IPS-NIHi7 (cell line): Measurements from ENCODE around the gene CHMP5.

Experiments used
- DNase-seq: peaks from one replicate; pipeline ENCODE4 v3.0.0; 2012; ENCODE audit warnings: mixed read lengths; ENCODE audit errors: extremely low spot score

CHMP5 gene

GRCh38 chr9:33264473-33265177 is at the start of gene CHMP5, which contains the start of gene BAG1:
Gene CHMP5, plus strand, starts transcription at chr9:33265049. Its CDS starts 30 bp downstream, at chr9:33265079.
Gene BAG1, minus strand, starts transcription at chr9:33264708.
- DNase-seq, result peak; percentile 99

GRCh38 chr9:33220681-33221567 is 43.9 kb upstream of the CHMP5 start:
- DNase-seq, result no peak

DNA sequence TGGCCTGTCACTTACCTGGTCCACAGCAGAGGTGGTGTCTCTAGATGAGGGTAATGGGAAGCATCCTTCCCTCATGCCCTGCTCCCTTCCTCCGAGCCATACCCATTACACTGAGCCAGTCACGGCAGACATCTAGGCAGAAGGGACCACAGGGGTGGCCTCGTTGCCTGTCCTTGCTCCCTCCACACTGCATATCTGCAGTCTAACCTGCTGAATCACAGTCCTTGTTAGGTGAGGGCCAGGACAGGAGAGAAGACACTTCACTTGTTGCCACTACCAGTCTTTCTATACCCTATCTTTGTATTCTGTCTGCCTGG is 43.3 kb upstream of the CHMP5 start:
- no peak for DNase-seq

DNA sequence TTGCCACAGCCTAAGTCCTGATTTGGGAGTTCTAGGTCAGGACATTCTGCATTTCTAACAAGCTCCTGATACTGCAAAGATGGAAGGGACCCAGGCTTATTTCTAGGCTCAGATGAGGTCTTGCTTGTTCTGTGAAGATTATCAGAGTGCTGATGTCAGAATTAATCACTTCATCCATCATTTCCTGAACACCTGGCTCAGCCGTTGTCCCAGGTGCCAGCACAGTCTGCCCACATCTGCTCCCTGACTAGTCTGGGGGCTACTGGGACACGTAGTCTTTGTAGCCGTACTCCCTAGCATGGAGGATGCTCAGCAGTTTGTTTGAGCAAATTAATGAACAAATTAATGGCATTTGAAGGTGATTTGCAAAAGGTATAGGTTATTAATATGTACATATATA is 42.8 kb upstream of the CHMP5 start:
- DNase-seq, result no peak

DNA sequence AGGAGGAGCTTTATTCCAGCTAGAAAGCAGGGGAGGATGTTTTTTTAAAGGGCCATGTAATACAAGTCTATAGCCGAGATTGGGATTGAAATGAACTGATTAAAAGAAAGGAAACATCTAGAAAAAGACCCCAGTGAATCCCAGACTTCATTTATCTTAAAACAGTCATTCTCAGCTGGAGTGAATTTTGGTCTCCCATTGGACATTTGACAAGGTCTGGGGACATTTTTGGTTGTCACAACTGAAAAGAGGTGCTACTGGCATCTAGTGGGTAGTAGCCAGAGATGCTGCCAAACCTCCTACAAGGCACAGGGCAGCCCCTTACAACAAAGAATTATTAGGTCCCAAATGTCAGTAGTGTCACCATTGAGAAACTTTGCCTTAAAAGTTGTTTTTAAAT is 41.2 kb upstream of the CHMP5 start:
- no peak for DNase-seq

DNA sequence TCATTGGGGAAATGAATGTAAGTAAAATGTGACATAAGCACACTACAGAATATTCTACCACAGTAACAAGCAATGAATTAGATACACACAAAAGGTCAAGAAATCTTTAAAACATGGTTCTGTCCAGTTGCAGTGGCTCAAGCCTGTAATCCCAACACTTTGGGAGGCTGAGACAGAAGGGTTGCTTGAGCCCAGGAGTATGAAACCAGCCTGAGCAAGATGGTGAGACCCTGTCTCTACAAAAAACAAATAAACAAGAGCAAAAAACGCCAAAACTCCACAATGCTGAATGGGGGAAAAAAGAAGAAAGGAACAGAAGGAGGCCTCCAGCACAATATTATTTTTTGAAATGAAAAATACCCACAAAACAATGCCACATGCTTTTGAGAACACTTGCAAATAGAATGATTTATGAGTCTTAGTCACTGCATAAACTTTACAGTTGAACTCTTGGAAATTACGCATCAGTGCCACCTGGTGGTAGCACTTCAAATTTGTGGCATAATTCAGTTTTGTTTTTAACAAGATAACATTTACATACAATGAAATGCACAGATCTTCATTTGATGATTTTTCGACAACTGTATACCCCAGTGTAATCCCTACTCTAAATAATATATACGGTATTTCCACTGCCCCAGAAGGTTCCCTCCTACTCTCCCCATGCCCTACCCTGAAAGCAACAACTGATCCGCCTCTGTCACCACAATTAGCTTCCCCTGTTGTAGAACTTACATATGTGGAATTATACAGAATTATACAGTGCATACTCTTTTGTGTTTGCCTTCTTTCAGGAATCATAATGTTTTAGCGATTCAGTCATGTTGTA is 39.3 kb upstream of the CHMP5 start:
- no peak for DNase-seq

DNA sequence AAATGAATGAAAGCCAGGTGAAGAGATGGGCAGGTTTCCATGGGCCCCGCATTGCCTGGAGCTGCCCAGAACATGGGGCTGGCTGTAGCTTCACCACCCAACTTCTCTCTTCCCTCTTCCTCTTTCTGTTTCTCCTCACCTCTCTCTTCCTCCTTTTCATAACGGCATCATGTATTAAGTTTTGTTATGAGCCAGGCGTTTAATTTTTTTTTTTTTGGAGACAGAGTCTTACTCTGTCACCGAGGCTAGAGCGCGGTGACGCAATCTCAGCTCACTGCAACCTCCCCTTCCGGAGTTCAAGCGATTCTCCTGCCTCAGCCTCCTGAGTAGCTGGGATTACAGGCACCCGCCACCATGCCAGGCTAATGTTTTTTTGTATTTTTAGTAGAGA is 37.8 kb upstream of the CHMP5 start:
- no peak for DNase-seq

DNA sequence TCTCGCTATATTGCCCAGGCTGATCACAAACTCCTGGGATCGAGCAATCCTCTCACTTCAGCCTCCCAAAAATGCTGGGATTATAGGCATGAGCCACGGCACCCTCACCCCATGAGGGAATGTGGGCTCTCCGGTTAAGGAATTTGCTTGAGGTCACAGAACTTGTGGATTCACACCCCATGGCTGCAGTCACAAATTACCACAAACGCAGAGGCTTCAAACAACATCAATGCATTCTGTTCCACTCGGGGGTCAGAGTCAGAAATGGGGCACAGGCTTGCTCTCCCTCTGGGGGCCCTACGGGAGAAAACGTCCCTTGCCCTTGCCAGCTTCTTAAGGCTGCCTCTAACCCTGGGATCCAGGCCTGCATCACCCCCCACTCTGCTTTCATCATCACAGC is 37.1 kb upstream of the CHMP5 start:
- DNase-seq, result no peak

GRCh38 chr9:33228606-33229005 is 36.2 kb upstream of the CHMP5 start:
- no peak for DNase-seq

DNA sequence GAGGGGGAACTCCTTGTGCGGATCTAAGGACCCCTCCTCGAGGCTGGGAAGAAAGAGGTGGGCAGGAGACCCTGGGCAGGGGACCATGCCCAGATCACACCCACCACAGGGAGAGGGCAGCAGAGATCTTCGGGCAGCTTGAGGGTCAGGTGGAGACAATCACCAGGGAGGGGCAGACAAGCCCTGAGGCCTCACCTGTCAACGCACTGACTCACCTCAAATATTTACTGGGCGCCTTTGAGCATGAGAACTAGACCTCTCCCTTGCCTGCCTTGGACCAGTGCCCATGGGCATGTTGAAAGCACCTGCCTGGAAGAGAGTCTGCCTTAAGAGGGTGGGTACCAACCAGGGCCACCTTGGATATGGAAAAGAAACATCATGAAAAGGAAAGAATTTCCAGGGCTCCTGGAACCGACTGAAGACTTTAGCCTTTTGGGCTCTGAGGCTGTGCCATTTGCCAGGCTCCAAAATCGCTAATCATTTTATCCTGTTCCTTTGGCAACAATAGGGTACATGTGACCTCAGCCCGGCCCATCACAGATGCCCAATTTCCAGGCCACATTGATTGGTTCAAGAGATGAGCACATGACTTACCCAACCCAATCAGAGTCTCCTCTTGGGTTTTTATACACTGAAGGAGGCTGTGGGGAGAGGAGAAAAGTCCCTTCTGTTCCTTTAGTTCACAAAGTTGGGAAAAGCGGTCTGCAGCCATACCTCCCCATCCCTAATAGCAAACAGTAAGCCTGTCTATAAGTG is 35.3 kb upstream of the CHMP5 start:
- peak; percentile 60 for DNase-seq

GRCh38 chr9:33230756-33231622 is 33.9 kb upstream of the CHMP5 start:
- DNase-seq, result no peak

DNA sequence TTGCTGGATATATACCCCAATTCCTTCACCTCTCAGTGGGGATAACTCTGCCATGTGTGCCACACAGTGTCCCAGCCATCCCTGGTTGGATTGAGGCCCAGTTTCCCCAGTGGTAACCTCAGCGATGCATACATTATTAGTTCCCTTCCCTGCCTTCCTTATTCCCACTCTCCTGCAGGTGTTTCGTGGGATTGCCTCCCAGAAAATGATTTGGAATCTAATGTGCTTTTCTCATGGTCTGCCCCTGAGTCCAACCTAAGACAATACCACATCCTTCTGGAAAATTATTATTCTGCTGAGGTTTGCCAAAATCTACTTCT is 33.3 kb upstream of the CHMP5 start:
- DNase-seq, result no peak

DNA sequence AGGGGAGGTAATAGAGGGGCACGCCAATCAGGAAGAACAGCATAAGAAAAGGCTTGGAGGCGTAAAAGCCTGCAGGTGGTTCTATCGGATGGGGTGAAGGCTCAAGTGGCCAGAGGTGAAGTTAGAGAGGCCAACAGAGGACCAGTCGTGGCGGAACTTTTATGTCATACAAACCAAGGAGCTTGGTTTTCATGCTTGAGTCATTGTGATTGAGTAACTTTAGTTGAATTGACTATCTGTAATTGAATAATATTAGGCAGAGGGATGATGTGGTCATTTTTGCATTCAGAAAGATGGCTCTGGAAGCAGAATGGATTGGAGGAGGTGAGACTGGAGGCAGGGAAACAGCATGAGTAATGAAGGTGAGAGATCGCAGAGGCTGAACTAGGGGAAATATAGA is 32.0 kb upstream of the CHMP5 start:
- DNase-seq, result no peak

DNA sequence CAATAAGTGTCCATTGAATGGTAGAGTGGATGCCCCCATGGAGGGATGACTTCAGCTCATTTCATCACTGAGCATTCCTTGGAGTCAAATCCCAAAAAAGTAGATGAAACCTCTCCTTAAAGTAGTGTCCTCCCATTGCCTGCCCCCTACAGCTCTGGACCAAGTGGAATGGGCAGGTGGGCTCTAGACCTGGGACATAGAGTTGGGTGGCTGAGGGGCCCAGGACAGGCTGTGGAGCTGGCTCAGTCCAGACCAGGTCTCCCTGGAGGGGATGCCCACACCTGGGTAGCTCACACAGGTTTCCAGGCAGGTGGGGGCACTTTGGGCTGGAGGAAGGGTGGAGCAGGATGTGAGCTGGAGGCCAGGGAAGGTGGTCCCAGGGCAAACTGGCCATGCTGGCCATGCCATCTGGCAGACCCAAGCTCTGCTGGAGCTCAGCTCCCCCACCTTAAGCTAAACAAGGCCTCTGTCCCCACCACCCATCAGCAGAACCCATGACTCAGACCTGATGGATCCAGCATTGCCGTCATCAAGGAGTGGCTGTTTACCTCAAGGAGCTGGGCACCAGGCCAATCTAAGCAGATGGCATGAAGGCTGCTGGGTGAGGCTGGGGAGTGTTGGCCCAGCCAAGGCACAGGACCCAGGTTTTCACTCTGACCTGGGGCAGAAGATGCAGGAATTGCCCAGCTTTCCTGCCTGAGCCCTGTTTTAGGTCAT is 31.1 kb upstream of the CHMP5 start:
- DNase-seq, result no peak

DNA sequence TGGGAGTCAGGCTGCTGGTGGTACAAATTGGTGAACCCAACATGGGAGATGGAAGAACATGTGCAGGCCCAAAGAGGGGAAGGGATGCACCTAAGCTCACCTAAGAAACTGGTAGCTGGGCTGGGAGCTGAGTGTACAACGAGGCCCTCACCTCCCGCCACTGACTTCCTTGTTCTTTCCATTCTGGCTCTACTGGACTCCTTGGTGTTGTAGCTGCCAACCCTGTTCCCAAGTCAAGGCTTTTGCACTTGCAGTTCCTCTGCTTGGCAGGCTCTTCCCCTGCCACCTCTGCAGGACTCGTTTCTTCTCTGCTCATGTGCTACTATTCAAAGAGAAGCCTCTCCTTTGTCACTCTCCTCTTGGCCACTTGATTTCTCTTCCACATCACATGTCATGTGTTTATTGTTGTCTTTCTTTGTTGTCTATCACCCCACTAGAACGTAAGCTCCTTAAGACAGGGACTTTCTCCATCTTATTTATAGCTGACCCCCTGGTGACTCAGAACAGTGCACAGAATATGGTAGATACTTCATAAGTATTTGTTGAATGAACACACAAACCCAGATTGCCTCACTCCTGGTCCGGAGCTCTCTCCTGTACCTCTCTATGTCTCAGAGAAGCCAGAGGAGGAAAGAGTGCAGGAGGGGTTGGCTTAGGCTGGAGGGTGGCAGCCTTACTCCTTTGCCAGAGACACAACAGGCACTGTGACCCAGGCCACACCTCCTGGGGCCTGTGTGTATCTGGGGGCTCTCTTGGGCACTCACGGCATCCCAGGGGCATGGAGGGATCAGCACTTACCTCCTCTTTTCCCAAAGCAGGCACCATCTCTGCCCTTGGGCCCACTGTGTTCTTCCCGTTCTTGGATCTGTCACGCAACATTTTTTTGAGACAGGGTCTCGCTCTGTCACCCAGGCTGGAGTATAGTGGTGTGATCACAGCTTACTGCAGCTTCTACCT is 30.1 kb upstream of the CHMP5 start:
- DNase-seq, result no peak

GRCh38 chr9:33236571-33236970 is 28.3 kb upstream of the CHMP5 start:
- DNase-seq, result no peak

DNA sequence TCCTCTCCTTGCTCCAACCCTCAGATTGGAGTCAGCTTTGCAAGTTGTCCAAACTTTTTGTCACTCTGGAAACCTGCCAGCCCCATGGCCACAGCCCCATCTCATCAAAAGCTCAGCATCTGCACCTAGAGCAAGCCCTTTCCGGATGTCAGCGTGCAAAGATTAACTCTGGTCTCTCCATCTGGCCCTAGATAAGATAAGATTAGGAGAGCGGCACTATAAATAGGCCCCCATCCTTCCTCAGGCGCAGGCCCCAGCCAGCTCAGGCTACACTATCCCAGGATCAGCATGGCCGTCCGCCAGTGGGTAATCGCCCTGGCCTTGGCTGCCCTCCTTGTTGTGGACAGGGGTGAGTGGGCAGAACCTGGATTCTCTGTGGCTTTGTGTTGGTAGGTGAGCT is 24.9 kb upstream of the CHMP5 start, which contains the start of gene SPINK4:
Gene SPINK4 (plus strand): TSS at position 247 of the 400 bp plus-strand sequence. CDS start 42 bp downstream, at position 289.
- no peak for DNase-seq

DNA sequence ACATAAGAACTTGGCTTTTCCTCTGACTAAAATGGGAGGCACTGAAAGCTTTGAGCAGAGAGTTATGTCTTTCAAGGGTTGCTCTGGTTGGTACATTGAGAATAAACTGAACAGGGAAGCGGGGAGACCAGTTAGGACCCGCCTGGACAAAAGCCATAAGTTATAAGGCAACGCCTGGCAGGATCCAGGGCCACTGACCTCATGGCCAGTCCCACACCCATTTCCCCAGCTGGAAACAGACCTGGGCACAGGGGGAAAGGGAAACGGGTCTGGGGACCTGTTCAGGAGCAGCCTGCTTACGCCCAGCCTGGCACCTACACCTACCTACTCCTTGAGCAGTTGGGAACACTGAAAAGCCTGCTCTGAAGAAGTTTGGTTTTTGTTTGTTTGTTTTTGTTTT is 23.6 kb upstream of the CHMP5 start:
- DNase-seq, result no peak

- no peak for DNase-seq
Measured at GRCh38 chr9:33242609-33243134, 22.2 kb upstream of the CHMP5 start.
